Measurements from ENCODE around the gene SLC7A8.

The SLC7A8 gene

DNA sequence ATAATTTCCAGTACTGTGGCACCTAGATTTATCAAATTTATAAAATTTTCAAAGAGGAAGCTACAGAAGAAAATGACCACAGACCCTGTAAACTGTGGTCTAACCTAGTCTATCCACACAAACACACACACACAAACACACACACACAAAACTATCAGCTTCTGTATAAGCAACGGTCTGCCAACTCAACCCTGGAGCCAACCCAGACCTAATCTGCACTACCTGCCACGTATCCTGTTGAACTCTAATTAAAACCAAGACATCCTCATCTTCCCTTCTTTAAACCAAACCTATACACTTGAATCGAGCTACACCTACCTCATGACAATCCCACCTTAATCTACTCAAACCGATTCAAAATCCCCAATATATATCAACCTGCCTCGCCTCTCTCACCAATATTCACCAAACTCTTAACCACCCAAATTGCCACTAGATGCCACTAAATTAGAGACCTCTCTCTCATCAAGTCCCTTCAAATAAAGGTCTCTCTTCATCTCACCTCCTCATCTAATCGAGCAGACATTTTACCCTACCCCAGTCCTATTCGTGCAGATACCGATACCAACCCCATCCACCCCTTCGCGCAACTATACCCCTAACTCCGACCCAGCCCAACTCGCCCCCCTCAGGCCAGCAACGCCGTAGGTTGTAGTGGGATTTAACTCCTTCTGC is 89.3 kb downstream of the SLC7A8 start (continued):
- TF ChIP-seq ZNF280C (tag by site-specific recombination; IDR thresholded peaks at IDR 0.05) (no peak), REPIN1 (tag by site-specific recombination; IDR thresholded peaks at IDR 0.05; ENCODE audit: low read depth) (no peak), ZNF132 (tag by site-specific recombination; IDR thresholded peaks at IDR 0.05; ENCODE audit: borderline replicate concordance) (no peak), ZEB2 (tag by site-specific recombination; IDR thresholded peaks at IDR 0.05) (peak; percentile 14; the same call in 1 of the 2 replicates), GLI4 (tag by site-specific recombination; IDR thresholded peaks at IDR 0.05) (no peak), TRIM28 (IDR thresholded peaks at IDR 0.05; ENCODE audit: borderline replicate concordance, low read length) (no peak), ZNF548 (tag by site-specific recombination; IDR thresholded peaks at IDR 0.05) (no peak), ZNF391 (tag by site-specific recombination; IDR thresholded peaks at IDR 0.05; ENCODE audit: borderline replicate concordance, low read depth) (no peak), ZFP3 (tag by site-specific recombination; IDR thresholded peaks at IDR 0.05; ENCODE audit: low read depth) (no peak), ZXDB (tag by site-specific recombination; IDR thresholded peaks at IDR 0.05) (no peak), ZBTB48 (tag by site-specific recombination; IDR thresholded peaks at IDR 0.05) (peak; percentile 61), ZBTB1 (tag by site-specific recombination; IDR thresholded peaks at IDR 0.05) (no peak), ZNF600 (tag by site-specific recombination; IDR thresholded peaks at IDR 0.05) (peak; percentile 42; the same call in 1 of the 2 replicates), GLI2 (tag by site-specific recombination; IDR thresholded peaks at IDR 0.05; ENCODE audit: borderline replicate concordance, low read depth) (no peak), SP2 (tag by site-specific recombination; IDR thresholded peaks at IDR 0.05) (no peak), TSHZ1 (tag by site-specific recombination; IDR thresholded peaks at IDR 0.05; ENCODE audit: borderline replicate concordance) (no peak), KLF8 (tag by site-specific recombination; IDR thresholded peaks at IDR 0.05) (no peak), ZNF274 (IDR thresholded peaks at IDR 0.05; ENCODE audit: low read length) (no peak), ZNF274 (tag by site-specific recombination; IDR thresholded peaks at IDR 0.05; ENCODE audit: borderline replicate concordance) (no peak)
- TF ChIP-seq, protein P1, sequence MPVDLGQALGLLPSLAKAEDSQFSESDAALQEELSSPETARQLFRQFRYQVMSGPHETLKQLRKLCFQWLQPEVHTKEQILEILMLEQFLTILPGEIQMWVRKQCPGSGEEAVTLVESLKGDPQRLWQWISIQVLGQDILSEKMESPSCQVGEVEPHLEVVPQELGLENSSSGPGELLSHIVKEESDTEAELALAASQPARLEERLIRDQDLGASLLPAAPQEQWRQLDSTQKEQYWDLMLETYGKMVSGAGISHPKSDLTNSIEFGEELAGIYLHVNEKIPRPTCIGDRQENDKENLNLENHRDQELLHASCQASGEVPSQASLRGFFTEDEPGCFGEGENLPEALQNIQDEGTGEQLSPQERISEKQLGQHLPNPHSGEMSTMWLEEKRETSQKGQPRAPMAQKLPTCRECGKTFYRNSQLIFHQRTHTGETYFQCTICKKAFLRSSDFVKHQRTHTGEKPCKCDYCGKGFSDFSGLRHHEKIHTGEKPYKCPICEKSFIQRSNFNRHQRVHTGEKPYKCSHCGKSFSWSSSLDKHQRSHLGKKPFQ (tag by site-specific recombination; IDR thresholded peaks at IDR 0.05): 0 out of 2 replicates have a peak, but pooled peaks have one; percentile 8
- TF ChIP-seq, protein P2, sequence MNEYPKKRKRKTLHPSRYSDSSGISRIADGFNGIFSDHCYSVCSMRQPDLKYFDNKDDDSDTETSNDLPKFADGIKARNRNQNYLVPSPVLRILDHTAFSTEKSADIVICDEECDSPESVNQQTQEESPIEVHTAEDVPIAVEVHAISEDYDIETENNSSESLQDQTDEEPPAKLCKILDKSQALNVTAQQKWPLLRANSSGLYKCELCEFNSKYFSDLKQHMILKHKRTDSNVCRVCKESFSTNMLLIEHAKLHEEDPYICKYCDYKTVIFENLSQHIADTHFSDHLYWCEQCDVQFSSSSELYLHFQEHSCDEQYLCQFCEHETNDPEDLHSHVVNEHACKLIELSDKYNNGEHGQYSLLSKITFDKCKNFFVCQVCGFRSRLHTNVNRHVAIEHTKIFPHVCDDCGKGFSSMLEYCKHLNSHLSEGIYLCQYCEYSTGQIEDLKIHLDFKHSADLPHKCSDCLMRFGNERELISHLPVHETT (tag by site-specific recombination; IDR thresholded peaks at IDR 0.05): peak; percentile 48; the same call in 1 of the 2 replicates
- TF ChIP-seq, protein P3, sequence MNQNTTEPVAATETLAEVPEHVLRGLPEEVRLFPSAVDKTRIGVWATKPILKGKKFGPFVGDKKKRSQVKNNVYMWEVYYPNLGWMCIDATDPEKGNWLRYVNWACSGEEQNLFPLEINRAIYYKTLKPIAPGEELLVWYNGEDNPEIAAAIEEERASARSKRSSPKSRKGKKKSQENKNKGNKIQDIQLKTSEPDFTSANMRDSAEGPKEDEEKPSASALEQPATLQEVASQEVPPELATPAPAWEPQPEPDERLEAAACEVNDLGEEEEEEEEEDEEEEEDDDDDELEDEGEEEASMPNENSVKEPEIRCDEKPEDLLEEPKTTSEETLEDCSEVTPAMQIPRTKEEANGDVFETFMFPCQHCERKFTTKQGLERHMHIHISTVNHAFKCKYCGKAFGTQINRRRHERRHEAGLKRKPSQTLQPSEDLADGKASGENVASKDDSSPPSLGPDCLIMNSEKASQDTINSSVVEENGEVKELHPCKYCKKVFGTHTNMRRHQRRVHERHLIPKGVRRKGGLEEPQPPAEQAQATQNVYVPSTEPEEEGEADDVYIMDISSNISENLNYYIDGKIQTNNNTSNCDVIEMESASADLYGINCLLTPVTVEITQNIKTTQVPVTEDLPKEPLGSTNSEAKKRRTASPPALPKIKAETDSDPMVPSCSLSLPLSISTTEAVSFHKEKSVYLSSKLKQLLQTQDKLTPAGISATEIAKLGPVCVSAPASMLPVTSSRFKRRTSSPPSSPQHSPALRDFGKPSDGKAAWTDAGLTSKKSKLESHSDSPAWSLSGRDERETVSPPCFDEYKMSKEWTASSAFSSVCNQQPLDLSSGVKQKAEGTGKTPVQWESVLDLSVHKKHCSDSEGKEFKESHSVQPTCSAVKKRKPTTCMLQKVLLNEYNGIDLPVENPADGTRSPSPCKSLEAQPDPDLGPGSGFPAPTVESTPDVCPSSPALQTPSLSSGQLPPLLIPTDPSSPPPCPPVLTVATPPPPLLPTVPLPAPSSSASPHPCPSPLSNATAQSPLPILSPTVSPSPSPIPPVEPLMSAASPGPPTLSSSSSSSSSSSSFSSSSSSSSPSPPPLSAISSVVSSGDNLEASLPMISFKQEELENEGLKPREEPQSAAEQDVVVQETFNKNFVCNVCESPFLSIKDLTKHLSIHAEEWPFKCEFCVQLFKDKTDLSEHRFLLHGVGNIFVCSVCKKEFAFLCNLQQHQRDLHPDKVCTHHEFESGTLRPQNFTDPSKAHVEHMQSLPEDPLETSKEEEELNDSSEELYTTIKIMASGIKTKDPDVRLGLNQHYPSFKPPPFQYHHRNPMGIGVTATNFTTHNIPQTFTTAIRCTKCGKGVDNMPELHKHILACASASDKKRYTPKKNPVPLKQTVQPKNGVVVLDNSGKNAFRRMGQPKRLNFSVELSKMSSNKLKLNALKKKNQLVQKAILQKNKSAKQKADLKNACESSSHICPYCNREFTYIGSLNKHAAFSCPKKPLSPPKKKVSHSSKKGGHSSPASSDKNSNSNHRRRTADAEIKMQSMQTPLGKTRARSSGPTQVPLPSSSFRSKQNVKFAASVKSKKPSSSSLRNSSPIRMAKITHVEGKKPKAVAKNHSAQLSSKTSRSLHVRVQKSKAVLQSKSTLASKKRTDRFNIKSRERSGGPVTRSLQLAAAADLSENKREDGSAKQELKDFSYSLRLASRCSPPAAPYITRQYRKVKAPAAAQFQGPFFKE (tag by site-specific recombination; IDR thresholded peaks at IDR 0.05; ENCODE audit: borderline replicate concordance): no peak
- TF ChIP-seq, protein P4, sequence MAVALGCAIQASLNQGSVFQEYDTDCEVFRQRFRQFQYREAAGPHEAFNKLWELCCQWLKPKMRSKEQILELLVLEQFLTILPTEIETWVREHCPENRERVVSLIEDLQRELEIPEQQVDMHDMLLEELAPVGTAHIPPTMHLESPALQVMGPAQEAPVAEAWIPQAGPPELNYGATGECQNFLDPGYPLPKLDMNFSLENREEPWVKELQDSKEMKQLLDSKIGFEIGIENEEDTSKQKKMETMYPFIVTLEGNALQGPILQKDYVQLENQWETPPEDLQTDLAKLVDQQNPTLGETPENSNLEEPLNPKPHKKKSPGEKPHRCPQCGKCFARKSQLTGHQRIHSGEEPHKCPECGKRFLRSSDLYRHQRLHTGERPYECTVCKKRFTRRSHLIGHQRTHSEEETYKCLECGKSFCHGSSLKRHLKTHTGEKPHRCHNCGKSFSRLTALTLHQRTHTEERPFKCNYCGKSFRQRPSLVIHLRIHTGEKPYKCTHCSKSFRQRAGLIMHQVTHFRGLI (tag by site-specific recombination; IDR thresholded peaks at IDR 0.05): peak; percentile 86
